B cell (primary cell): Measurements from ENCODE around the gene PCDHA1. TPM values are rescaled to one million over a fixed set of nuclear protein-coding genes. Genes with fewer than 3 reads are reported as not detected.
"Not testable (repeated sequence)": the region's sequence is repeated elsewhere in the genome, so short reads cannot be mapped to it uniquely, and the experiment has no call there.

Experiments
- ATAC-seq: fragments of 200-7000 bp; cut with Tn5 transposase; one replicate; pipeline ENCODE4 v1.10.0; 2021; ENCODE audit warnings: low read depth, mild to moderate bottlenecking, moderate number of reproducible peaks, moderate library complexity
- CTCF ChIA-PET: fragments of 350-600 bp; sonication (Branson Sonifier 250); formaldehyde crosslinking; loops from one replicate; lab custom pipeline; 2021; ENCODE audit warnings: antibody characterized with exemption, inconsistent platforms; lab: Charles Lee
- POLR2A ChIA-PET: fragments of 350-600 bp; sonication (Branson Sonifier 250); formaldehyde crosslinking; loops from one replicate; lab custom pipeline; 2021; ENCODE audit warnings: antibody characterized with exemption; lab: Charles Lee
- DNase-seq: peaks from one replicate; pipeline ENCODE4 v3.0.0; 2013
- H2AFZ ChIP-seq: 2 replicates; pipeline ENCODE4 v1.6.1; 2012; ENCODE audit warnings: mild to moderate bottlenecking, low read depth, low read length; ENCODE audit not compliant: insufficient read depth, poor library complexity, severe bottlenecking
- H3K27ac ChIP-seq, 2 donors: 1 replicate in 1 of 2; 2 replicates in 1 of 2; pipeline ENCODE4 v1.5.1; 2012 to 2013; ENCODE audit warnings: low read length in 2 of 2, mild to moderate bottlenecking in 2 of 2, moderate library complexity in 1 of 2
- H3K27me3 ChIP-seq, 4 experiments: fragments of 200-600 bp in 1 of 4; sonication (generic) in 1 of 4; replicated peaks in 1 of 4; 1 replicate in 2 of 4; 2 replicates in 2 of 4; pipeline versions ENCODE4 v1.6.1 to v1.7.0; 2013 to 2016; ENCODE audit warnings: low read length in 3 of 4, mild to moderate bottlenecking in 2 of 4, mixed read lengths in 1 of 4, moderate library complexity in 1 of 4; ENCODE audit not compliant: insufficient read depth in 4 of 4, control insufficient read depth in 3 of 4; ENCODE audit errors: control extremely low read depth in 1 of 4
- H3K36me3 ChIP-seq, 2 experiments: replicated peaks in 1 of 2; 1 replicate in 1 of 2; 2 replicates in 1 of 2; pipeline versions ENCODE4 v1.6.1 to v1.7.1; 2013; ENCODE audit warnings: low read length in 1 of 2; ENCODE audit not compliant: insufficient read depth in 2 of 2, control insufficient read depth in 1 of 2; ENCODE audit errors: control extremely low read depth in 1 of 2, extremely low read depth in 1 of 2
- H3K4me1 ChIP-seq, 2 donors: fragments of 200-600 bp in 1 of 2; sonication (generic) in 1 of 2; 1 replicate in 1 of 2; 2 replicates in 1 of 2; pipeline versions ENCODE4 v1.5.1 to v1.6.1; 2013 to 2017; ENCODE audit warnings: low read length in 2 of 2; ENCODE audit not compliant: control insufficient read depth in 2 of 2, insufficient read depth in 2 of 2
- H3K4me2 ChIP-seq: replicated peaks from 2 replicates; pipeline ENCODE3; 2012; ENCODE audit warnings: mild to moderate bottlenecking, low read depth, low read length; ENCODE audit not compliant: poor library complexity, severe bottlenecking
- H3K4me3 ChIP-seq, 5 experiments: fragments of 200-600 bp in 1 of 5; sonication (generic) in 1 of 5; 1 replicate in 3 of 5; 2 replicates in 2 of 5; pipeline versions ENCODE4 v1.5.1 to v1.7.0; 2011 to 2016; ENCODE audit warnings: low read length in 4 of 5, mild to moderate bottlenecking in 4 of 5, low read depth in 2 of 5, control low read depth in 1 of 5, moderate library complexity in 1 of 5; ENCODE audit not compliant: insufficient read depth in 1 of 5; ENCODE audit errors: control extremely low read depth in 1 of 5, extremely low read depth in 1 of 5
- H3K79me2 ChIP-seq: fragments of 200-600 bp; sonication (generic); one replicate; pipeline ENCODE4 v1.6.0; 2016; ENCODE audit warnings: low read length; ENCODE audit not compliant: control insufficient read depth, insufficient read depth
- H3K9ac ChIP-seq: fragments of 200-600 bp; sonication (generic); 2 replicates; pipeline ENCODE4 v1.6.1; 2017; ENCODE audit warnings: mild to moderate bottlenecking, low read length, moderate library complexity
- H3K9me3 ChIP-seq, 3 donors: one replicate each; pipeline versions ENCODE4 v1.6.1 to v1.7.1; 2013; ENCODE audit warnings: low read length in 2 of 3; ENCODE audit not compliant: control insufficient read depth in 2 of 3, insufficient read depth in 1 of 3; ENCODE audit errors: control extremely low read depth in 1 of 3
- H4K20me1 ChIP-seq: 2 replicates; pipeline ENCODE4 v1.6.0; 2012; ENCODE audit warnings: mild to moderate bottlenecking, low read length; ENCODE audit not compliant: insufficient read depth, control insufficient read depth, poor library complexity, severe bottlenecking
- H3K27ac Mint-ChIP-seq: one replicate; pipeline ENCODE4 v1.8.0; 2021; ENCODE audit warnings: mixed read lengths
- H3K27me3 Mint-ChIP-seq: one replicate; pipeline ENCODE4 v1.8.0; 2021; ENCODE audit warnings: mixed read lengths
- H3K4me1 Mint-ChIP-seq: one replicate; pipeline ENCODE4 v1.8.0; 2021; ENCODE audit warnings: mixed read lengths
- H3K4me3 Mint-ChIP-seq: one replicate; pipeline ENCODE4 v1.8.0; 2021; ENCODE audit warnings: mixed read lengths
- H3K9me3 Mint-ChIP-seq: one replicate; pipeline ENCODE4 v1.8.0; 2022; ENCODE audit warnings: mixed read lengths; ENCODE audit not compliant: insufficient read depth
- EZH2 ChIP-seq: IDR thresholded peaks from 2 replicates; pipeline ENCODE4 v1.6.1; 2012; ENCODE audit warnings: borderline replicate concordance, low read depth, mild to moderate bottlenecking, moderate library complexity, low read length; ENCODE audit not compliant: insufficient read depth, poor library complexity, severe bottlenecking
- WGBS: methylation state at CpG from one replicate; pipeline ENCODE4 v1.1.5; 2013; ENCODE audit warnings: missing lambda C conversion rate; ENCODE audit not compliant: insufficient coverage; 5-methylcytosine and 5-hydroxymethylcytosine counted together
- intact Hi-C: fragments of 100-400 bp; cut with micrococcal nuclease; formaldehyde crosslinking; loops from one replicate; pipeline ENCODE4 v1.10.0; 2022
- polyA plus RNA-seq: library from polyadenylated mRNA; depleted of rRNA; stranded (reverse); fragments of >200 nt; gene quantifications from 2 replicates; pipeline ENCODE4 v1.2.3, GENCODE V29; 2012
- total RNA-seq, 2 donors: library from RNA; stranded (reverse); fragments of 120-200 nt in 1 of 2; gene quantifications; 1 replicate in 1 of 2; 2 replicates in 1 of 2; pipeline versions ENCODE4 v1.2.3 to v1.2.4, GENCODE V29; 2013 to 2022
- TF ChIP-seq, protein P1 (sequence below): fragments of 200-600 bp; IDR thresholded peaks from one replicate; pipeline ENCODE4 v1.8.0; 2022; ENCODE audit warnings: antibody characterized with exemption, mild to moderate bottlenecking

PCDHA1 gene
- total and polyA plus RNA-seq, 2 donors (not counting 1 experiment from before 2014, with no cell fraction given) = not detected

DNA sequence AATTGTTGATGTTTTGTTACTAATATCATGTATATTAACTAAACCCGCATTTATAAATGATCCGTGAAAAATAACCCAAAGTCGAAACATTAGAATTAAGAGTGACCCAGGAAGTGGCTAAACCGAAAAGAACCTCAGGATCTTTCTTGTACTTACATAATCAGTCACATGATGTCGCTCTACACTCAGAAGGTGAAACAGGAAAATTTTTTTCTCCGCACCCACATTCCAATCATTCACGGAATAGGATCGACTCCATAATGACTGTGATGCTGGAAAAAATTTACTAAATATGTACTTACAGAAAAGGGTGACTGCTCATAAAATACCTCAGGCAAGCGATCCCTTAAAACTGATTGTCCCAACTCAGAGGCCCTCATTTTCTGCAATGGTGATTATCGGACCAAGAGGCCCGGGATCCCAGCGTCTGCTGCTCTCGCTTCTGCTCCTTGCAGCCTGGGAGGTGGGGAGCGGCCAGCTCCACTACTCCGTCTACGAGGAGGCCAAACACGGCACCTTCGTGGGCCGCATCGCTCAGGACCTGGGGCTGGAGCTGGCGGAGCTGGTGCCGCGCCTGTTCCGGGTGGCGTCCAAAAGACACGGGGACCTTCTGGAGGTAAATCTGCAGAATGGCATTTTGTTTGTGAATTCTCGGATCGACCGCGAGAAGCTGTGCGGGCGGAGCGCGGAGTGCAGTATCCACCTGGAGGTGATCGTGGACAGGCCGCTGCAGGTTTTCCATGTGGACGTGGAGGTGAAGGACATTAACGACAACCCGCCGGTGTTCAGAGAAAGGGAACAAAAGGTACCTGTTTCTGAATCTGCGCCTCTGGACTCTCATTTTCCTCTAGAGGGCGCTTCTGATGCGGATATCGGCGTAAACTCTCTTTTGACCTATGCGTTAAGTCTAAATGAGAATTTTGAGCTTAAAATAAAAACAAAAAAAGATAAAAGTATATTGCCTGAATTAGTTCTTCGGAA lies 89.4 kb downstream of the PCDHA1 start, which contains the start of gene PCDHA12:
TSS of gene PCDHA12 (plus strand) at position 224 of the 981 bp plus-strand sequence. CDS start at position 389, 165 bp downstream.
- TF ChIP-seq, protein P1, sequence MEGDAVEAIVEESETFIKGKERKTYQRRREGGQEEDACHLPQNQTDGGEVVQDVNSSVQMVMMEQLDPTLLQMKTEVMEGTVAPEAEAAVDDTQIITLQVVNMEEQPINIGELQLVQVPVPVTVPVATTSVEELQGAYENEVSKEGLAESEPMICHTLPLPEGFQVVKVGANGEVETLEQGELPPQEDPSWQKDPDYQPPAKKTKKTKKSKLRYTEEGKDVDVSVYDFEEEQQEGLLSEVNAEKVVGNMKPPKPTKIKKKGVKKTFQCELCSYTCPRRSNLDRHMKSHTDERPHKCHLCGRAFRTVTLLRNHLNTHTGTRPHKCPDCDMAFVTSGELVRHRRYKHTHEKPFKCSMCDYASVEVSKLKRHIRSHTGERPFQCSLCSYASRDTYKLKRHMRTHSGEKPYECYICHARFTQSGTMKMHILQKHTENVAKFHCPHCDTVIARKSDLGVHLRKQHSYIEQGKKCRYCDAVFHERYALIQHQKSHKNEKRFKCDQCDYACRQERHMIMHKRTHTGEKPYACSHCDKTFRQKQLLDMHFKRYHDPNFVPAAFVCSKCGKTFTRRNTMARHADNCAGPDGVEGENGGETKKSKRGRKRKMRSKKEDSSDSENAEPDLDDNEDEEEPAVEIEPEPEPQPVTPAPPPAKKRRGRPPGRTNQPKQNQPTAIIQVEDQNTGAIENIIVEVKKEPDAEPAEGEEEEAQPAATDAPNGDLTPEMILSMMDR = no peak
- TF ChIP-seq EZH2 = no peak
- H3K27ac Mint-ChIP-seq = no peak within 1 kb of the TSS
- no peak within 1 kb of the TSS for H3K4me3 ChIP-seq
- peaks cover 0 to 16% (median 12%) of the 10 kb centered on the region in 4 experiments for H3K27me3 ChIP-seq
- H3K27ac ChIP-seq = no peak within 1 kb of the TSS
- peaks cover 20% of the 10 kb centered on the region for H3K27me3 Mint-ChIP-seq
- H3K9me3 ChIP-seq = peaks cover 0 to 32% (median 8%) of the 10 kb centered on the region in 3 donors
- ATAC-seq = no peak
- ChIA-PET POLR2A (no interaction called here), CTCF (no interaction called here)
- no peaks in the 10 kb centered on the region for H3K4me1 Mint-ChIP-seq
- no peaks in the 10 kb centered on the region for H3K36me3 ChIP-seq
- 31% methylated on average over 35 of the region's 47 CpGs for WGBS
- DNase-seq = no peak
- H2AFZ ChIP-seq = no peak within 1 kb of the TSS
- H3K4me3 Mint-ChIP-seq = no peak within 1 kb of the TSS
- H4K20me1 ChIP-seq = no peaks in the 10 kb centered on the region
- H3K9ac ChIP-seq = no peak within 1 kb of the TSS
- H3K9me3 Mint-ChIP-seq = peaks cover 2% of the 10 kb centered on the region
- H3K4me2 ChIP-seq = no peak within 1 kb of the TSS
- H3K79me2 ChIP-seq = no peaks in the 10 kb centered on the region
- intact Hi-C loops = no loop called here
- H3K4me1 ChIP-seq = no peaks in the 10 kb centered on the region

DNA sequence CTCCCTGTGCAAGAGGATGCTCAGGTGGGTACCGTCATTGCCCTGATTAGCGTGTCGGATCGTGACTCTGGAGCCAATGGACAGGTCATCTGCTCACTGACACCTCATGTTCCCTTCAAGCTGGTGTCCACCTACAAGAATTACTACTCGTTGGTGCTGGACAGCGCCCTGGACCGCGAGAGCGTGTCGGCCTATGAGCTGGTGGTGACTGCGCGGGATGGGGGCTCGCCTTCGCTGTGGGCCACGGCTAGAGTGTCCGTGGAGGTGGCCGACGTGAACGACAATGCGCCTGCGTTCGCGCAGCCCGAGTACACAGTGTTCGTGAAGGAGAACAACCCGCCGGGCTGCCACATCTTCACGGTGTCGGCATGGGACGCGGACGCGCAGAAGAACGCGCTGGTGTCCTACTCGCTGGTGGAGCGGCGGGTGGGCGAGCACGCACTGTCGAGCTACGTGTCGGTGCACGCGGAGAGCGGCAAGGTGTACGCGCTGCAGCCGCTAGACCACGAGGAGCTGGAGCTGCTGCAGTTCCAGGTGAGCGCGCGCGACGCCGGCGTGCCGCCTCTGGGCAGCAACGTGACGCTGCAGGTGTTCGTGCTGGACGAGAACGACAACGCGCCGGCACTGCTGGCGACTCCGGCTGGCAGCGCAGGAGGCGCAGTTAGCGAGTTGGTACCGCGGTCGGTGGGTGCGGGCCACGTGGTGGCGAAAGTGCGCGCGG lies 90.8 kb downstream of the PCDHA1 start:
- CTCF ChIA-PET, ATAC-seq, H3K4me1 Mint-ChIP-seq, H3K9ac ChIP-seq, POLR2A ChIA-PET, H3K4me1 ChIP-seq, H3K36me3 ChIP-seq, H3K4me2 ChIP-seq, H2AFZ ChIP-seq, H4K20me1 ChIP-seq, H3K27ac ChIP-seq, DNase-seq, intact Hi-C loops, H3K27ac Mint-ChIP-seq, H3K9me3 Mint-ChIP-seq, H3K79me2 ChIP-seq, H3K4me3 Mint-ChIP-seq, H3K4me3 ChIP-seq: not testable (repeated sequence)
- Histone ChIP-seq H3K27me3 (peaks cover 0 to 16% (median 12%) of the 10 kb centered on the region in 4 experiments), H3K9me3 (peaks cover 3 to 22% (median 8%) of the 10 kb centered on the region in 3 donors)
- H3K27me3 Mint-ChIP-seq = peaks cover 31% of the 10 kb centered on the region
- WGBS = 55% methylated on average over 80 of the region's 80 CpGs
